ENCODE measurements around the gene ANKRD6. TPM values are rescaled to one million over a fixed set of nuclear protein-coding genes. Genes with fewer than 3 reads are reported as not detected.

The ANKRD6 gene
- total RNA-seq, 1 experiment from 2014 or later = 2.4 TPM

DNA sequence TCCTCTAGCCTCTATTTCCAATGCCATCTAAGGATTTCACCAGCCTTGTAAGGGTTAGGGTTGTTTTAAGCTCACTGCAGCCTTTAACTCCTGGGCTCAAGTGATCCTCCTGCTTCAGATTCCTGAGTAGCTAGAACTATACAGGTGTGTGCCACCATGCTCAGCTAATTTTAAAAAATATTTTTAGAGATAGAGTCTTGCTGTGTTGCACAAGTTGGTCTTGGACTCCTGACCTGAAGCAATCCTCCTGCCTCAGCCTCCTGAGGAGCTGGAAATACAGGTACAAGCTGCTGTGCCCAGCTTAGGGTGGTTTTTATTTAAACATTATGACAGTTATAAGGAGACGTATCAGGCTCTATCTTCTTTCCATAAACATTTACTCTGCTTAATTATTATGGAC, 26.5 kb downstream of the ANKRD6 start:
- ChIA-PET CTCF (no interaction called here), POLR2A (no interaction called here)
- no peaks in the 10 kb centered on the region for H3K36me3 ChIP-seq (ENCODE audit: control insufficient read depth, insufficient read depth, low read length)
- intact Hi-C loops (cut with micrococcal nuclease; ENCODE audit: unreplicated experiment) = no loop called here
- DNase-seq (ENCODE audit: low read depth, low spot score) (no peak), ATAC-seq (no peak)
- H3K4me3 ChIP-seq (ENCODE audit: low read depth in 2 of 2, low read length in 2 of 2) = no peak overlapping the region
- no peaks in the 10 kb centered on the region for H3K4me1 ChIP-seq (ENCODE audit: control insufficient read depth, insufficient read depth, low read length)
- TF ChIP-seq REST (IDR thresholded peaks at IDR 0.05; ENCODE audit: insufficient read depth in 1 of 2, low read depth in 2 of 2, low read length in 1 of 2) = no peak
- no peak for TF ChIP-seq SIN3A (IDR thresholded peaks at IDR 0.05; ENCODE audit: borderline replicate concordance, insufficient read depth, low read depth, low read length)
- no peak for TF ChIP-seq TCF7L2 (IDR thresholded peaks at IDR 0.05; ENCODE audit: low read depth, low read length)
- no peaks in the 10 kb centered on the region for H3K9me3 ChIP-seq (ENCODE audit: control insufficient read depth, insufficient read depth, low read depth, low read length)
- in situ Hi-C loops (cut with HindIII; ENCODE audit: low pct_unique_long_range_greater_than_20kb, low sequenced_read_pairs) = no loop called here
- H3K27me3 ChIP-seq (ENCODE audit: control insufficient read depth, insufficient read depth, low read length) = no peaks in the 10 kb centered on the region
- no peak overlapping the region for H3K27ac ChIP-seq (ENCODE audit: low read length)
- BruUV-seq (replicated peaks) = no TSS peak

DNA sequence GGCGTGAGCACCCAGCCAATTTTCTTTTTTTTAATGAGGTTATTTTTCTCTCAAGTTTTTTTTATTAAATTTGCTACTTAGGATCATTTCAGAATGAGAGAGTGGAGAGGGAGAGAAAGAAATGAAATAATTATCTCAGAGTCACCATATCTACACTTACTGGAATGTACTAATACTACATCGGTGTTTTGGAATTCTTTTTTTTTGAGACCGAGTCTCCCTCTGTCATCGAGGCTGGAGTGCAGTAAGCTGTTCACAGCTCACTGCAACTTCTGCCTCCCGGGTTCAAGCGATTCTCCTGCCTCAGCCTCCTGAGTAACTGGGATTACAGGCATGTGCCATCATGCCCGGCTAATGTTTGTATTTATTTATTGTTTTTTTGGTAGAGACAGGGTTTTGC, 27.8 kb downstream of the ANKRD6 start:
- Histone ChIP-seq H3K36me3 (ENCODE audit: control insufficient read depth, insufficient read depth, low read length) (no peaks in the 10 kb centered on the region), H3K4me1 (ENCODE audit: control insufficient read depth, insufficient read depth, low read length) (no peaks in the 10 kb centered on the region), H3K27ac (ENCODE audit: low read length) (no peak overlapping the region), H3K9me3 (ENCODE audit: control insufficient read depth, insufficient read depth, low read depth, low read length) (no peaks in the 10 kb centered on the region), H3K27me3 (ENCODE audit: control insufficient read depth, insufficient read depth, low read length) (no peaks in the 10 kb centered on the region), H3K4me3 (ENCODE audit: low read depth in 2 of 2, low read length in 2 of 2) (no peak overlapping the region)
- ATAC-seq = no peak
- DNase-seq (ENCODE audit: low read depth, low spot score) = no peak
- no TSS peak for BruUV-seq (replicated peaks)
- intact Hi-C loops (cut with micrococcal nuclease; ENCODE audit: unreplicated experiment) (no loop called here), in situ Hi-C loops (cut with HindIII; ENCODE audit: low pct_unique_long_range_greater_than_20kb, low sequenced_read_pairs) (no loop called here)
- ChIA-PET POLR2A (interaction anchor here (0.6 kb wide), 1 partner anchor 54 kb away, joined by 4 read pairs; no protein-coding TSS in a partner anchor), CTCF (no interaction called here)
- TF ChIP-seq POLR2AphosphoS5 (IDR thresholded peaks at IDR 0.05; ENCODE audit: low read depth, low read length) = no peak
- TF ChIP-seq TCF7L2 (IDR thresholded peaks at IDR 0.05; ENCODE audit: low read depth, low read length) = no peak
- TF ChIP-seq, protein P1, sequence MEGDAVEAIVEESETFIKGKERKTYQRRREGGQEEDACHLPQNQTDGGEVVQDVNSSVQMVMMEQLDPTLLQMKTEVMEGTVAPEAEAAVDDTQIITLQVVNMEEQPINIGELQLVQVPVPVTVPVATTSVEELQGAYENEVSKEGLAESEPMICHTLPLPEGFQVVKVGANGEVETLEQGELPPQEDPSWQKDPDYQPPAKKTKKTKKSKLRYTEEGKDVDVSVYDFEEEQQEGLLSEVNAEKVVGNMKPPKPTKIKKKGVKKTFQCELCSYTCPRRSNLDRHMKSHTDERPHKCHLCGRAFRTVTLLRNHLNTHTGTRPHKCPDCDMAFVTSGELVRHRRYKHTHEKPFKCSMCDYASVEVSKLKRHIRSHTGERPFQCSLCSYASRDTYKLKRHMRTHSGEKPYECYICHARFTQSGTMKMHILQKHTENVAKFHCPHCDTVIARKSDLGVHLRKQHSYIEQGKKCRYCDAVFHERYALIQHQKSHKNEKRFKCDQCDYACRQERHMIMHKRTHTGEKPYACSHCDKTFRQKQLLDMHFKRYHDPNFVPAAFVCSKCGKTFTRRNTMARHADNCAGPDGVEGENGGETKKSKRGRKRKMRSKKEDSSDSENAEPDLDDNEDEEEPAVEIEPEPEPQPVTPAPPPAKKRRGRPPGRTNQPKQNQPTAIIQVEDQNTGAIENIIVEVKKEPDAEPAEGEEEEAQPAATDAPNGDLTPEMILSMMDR (IDR thresholded peaks at IDR 0.05) = no peak
- TF ChIP-seq SIN3A (IDR thresholded peaks at IDR 0.05; ENCODE audit: borderline replicate concordance, insufficient read depth, low read depth, low read length) = no peak
- no peak for TF ChIP-seq REST (IDR thresholded peaks at IDR 0.05; ENCODE audit: insufficient read depth in 1 of 2, low read depth in 2 of 2, low read length in 1 of 2)
